ENCODE measurements around the gene VTI1B.
A peak's percentile ranks its signal among the peaks of the same experiment; 100 is the strongest.

Gene VTI1B

DNA sequence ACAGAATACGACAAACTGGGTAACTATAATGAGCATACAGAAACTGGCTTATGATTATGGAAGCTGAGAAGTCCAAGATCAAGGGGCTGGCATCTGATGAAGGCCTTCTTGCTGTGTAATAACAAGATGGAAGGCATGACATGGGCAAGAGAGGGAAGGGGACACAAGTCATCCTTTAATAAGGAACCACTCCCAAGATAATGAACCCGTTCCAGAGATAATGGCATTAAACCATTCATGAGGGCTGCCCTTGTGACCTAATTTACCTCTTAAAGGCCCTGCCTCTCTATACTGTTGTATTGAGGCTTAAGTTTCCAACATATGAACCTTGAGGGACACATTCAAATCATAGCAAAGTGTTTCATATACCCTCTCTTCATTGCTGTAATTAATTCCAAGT, 4.6 kb upstream of the VTI1B start:
- DNase-seq (ENCODE audit: low read depth, low spot score), result no peak

DNA sequence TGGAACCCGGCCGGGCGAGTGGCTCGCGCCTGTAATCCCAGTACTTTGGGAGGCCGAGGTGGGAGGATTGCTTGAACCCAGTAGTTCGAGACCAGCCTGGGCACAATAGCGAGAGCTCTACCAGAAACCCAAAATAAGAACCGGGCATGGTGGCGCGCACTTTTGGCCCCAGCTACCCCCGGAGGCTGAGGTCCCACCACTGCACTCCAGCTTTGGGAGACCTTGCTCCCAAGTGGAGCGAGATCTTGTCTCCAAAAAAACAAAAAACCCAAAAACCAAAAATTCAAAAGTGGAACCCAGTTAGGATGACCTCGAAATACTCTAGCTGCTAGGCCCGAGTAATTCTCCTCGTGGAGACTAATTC, 769 bp upstream of the VTI1B start:
- no peak for DNase-seq (ENCODE audit: low read depth, low spot score)

DNA sequence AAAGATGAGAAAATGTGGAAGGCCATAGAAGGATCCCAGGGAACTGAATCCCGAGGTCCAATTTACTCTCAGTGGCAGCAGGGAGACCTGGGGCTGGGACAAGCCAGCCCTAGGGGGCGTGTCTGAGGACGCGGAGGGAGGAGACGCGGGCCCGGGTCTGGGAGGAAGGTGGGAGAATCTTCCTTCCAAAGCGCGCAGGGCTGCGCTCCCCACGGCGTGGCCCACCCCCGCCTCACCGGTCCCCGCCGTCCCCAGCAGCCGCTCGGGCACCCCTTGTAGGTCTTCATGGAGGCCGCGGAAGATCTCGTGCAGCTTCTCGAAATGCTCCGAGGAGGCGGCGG, 323 bp downstream of the VTI1B start:
- peak; percentile 18 for DNase-seq (ENCODE audit: low read depth, low spot score)

DNA sequence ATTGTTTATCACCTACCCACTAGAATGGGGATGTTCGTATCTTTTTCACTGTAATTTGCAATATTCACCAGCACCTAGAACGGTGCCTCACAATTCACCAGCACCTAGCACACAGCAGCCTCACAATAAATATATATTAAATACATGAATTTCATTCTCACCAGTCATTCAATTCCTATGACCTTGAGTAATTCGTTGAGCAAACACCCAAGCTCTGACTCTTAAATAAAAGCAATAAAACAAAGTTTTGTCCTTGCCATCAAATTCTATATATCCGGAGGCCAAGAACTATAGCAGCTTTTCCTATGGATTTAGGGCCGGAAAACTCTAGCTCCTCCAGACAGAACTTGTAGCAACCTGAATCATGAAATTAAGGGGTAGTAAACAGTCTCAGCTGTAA, 981 bp downstream of the VTI1B start:
- DNase-seq (ENCODE audit: low read depth, low spot score), result no peak

DNA sequence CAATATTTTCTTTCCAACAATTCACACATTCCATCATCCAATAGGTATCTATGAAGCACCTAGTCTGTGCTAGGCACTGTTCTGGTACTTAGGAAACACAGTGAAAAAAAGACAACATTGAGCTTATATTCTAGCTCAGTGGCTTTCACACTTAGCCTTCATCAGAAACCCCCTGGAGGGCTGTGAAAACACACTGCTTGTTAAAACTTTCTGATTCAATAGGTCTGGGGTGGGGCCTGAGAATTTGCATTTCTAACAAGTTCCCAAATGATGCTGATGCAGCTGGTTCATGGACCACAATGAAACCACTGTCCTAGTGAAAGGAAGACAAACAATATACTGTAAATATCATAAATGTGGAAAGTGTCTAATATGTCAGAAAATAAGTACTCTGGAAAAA, 5.9 kb downstream of the VTI1B start:
- DNase-seq (ENCODE audit: low read depth, low spot score), result no peak

DNA sequence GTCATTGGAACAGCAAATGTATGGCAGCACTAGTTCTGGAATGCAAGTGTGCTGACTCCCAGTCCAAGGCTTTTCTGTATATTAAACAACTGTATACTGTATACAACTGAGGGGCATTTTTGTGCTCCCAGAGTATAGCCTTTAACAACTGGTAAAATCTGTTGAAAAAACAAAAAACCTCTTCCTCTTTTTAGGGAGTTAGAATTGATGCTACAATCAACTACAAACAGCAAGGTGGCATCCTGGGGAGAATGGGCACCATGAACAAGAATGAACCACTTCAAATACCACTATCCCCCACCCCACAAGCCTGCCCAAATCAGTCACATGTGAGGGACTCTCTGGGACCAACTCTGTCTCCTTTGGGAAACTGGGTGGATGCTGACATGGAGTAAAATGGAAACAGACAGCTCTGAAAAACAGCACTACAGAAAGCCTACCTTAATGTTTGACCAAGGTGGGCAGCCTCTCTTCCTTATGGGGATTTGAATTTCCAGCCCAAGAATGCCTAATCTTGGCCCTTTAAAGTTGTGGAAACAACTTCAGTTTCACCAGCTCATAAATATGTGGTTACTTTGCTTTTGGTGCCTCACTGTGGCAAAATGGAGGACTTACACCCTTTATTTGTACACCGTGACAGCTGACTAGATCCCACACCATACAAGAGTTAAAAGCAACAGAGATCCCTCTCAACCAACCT, 7.5 kb downstream of the VTI1B start:
- DNase-seq (ENCODE audit: low read depth, low spot score), result no peak

DNA sequence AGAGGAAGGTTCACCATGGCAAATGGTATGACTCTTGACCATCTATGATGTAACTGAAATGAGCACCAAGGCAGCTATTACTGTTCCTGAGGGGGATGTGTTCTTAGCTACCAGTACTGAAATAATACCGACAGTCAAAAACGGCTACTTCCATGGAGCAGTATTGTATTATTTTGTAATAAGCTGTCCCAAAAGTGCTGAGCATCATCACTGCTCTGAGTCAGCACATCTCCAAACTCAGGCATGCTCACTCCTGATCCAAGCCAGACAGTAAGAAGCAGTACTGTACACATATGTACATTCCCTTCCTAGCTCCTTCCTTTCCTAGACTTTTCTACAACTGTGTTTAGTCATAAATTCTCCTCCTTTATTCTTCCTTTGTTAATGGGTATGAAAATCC, 8.6 kb downstream of the VTI1B start:
- DNase-seq (ENCODE audit: low read depth, low spot score), result no peak

GRCh38 chr14:67663633-67664032, 10.8 kb downstream of the VTI1B start:
- DNase-seq (ENCODE audit: low read depth, low spot score), result no peak

DNA sequence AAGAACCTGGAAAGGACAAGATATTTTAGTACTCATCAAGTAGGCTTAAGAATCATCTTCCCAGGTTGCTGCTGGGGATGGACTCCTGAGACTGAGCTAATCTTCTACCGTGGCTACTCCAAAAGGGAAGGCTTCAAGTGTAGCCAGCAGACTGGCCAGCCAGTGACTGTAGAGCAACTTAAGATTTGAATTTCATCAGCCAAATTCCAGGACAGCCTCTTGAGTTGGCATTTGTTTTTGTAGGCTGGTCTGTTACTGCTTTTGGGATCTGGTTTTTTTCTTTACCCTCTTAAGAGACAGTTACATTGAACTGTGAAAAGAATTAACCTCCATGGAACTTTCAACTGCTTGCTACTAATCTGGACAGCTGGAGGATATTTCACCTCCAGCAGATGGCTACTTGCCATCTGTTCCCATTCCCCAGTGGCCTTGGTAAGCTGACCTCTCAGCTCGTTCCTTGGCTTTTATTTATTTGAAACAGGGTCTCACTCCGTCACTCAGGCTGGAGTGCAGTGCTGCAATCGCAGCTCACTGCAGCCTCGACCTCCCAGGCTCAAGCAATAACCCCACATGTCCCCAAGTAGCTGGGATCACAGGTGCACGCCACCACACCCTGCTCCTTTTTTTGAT, 20.7 kb downstream of the VTI1B start:
- no peak for DNase-seq (ENCODE audit: low read depth, low spot score)

GRCh38 chr14:67652189-67652588, 22.2 kb downstream of the VTI1B start:
- no peak for DNase-seq (ENCODE audit: low read depth, low spot score)

- DNase-seq (ENCODE audit: low read depth, low spot score), result no peak
These were observed 23.7 kb downstream of the VTI1B start for GRCh38 chr14:67650694-67651093.

- no peak for DNase-seq (ENCODE audit: low read depth, low spot score)
These were observed 24.3 kb downstream of the VTI1B start for GRCh38 chr14:67650151-67650550.

GRCh38 chr14:67646131-67646530, 28.3 kb downstream of the VTI1B start:
- no peak for DNase-seq (ENCODE audit: low read depth, low spot score)

DNA sequence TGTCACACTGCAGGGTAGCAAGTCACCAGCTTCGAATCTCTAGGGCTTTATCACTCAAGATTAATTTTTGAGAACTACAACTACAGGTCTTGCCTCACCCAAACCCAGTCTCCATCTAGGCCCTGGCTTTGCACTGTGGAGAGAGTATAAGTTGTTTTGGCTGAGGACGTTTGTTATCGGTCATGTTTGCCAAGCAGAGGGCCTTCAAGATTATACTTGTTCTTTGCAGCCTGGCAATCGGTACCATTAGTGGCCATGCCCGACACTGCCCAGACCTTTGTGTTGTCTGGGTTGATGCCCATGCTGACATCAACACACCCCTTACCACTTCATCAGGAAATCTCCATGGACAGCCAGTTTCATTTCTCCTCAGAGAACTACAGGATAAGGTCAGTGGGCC, 29.0 kb downstream of the VTI1B start:
- DNase-seq (ENCODE audit: low read depth, low spot score), result no peak

GRCh38 chr14:67644428-67644827, 30.0 kb downstream of the VTI1B start:
- no peak for DNase-seq (ENCODE audit: low read depth, low spot score)

- DNase-seq (ENCODE audit: low read depth, low spot score), result no peak
These were observed 30.7 kb downstream of the VTI1B start for GRCh38 chr14:67643713-67644112.

DNA sequence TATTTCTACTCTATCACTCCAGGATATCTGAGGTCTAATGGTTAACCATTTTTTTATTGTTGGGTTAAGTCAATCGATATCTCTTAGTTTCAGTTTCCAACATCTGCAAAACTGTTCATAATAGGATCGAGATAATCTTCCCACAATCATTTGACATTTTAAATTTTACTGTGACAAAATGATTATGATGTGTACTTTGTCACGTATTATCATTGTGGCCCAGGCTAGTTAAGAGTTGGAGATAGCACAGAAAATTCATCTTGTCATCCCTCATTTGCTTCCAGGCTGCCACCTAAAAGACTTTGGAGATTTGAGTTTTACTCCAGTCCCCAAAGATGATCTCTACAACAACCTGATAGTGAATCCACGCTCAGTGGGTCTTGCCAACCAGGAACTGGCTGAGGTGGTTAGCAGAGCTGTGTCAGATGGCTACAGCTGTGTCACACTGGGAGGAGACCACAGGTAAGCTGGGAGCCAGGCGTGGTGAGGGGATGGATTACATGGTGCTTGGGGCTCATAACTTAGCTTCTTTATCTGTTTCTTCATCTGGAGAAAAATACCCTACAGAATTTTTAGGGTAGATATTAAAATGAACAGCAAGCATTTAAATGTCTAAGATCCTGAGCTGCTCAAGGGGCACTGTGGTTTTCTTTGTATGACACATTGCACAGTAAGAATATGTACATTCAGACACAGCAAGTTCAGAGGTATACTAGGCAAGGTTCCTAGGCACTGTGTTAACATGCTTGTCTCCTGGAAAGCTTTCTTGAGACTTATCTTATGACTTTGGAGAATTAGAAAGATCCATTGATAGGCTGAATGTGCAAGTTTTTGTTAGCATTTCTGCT, 32.3 kb downstream of the VTI1B start:
- no peak for DNase-seq (ENCODE audit: low read depth, low spot score)

GRCh38 chr14:67641480-67641879, 33.0 kb downstream of the VTI1B start:
- DNase-seq (ENCODE audit: low read depth, low spot score), result no peak

GRCh38 chr14:67638642-67639041, 35.8 kb downstream of the VTI1B start:
- DNase-seq (ENCODE audit: low read depth, low spot score), result no peak

GRCh38 chr14:67636361-67636919, 38.0 kb downstream of the VTI1B start:
- DNase-seq (ENCODE audit: low read depth, low spot score), result no peak

DNA sequence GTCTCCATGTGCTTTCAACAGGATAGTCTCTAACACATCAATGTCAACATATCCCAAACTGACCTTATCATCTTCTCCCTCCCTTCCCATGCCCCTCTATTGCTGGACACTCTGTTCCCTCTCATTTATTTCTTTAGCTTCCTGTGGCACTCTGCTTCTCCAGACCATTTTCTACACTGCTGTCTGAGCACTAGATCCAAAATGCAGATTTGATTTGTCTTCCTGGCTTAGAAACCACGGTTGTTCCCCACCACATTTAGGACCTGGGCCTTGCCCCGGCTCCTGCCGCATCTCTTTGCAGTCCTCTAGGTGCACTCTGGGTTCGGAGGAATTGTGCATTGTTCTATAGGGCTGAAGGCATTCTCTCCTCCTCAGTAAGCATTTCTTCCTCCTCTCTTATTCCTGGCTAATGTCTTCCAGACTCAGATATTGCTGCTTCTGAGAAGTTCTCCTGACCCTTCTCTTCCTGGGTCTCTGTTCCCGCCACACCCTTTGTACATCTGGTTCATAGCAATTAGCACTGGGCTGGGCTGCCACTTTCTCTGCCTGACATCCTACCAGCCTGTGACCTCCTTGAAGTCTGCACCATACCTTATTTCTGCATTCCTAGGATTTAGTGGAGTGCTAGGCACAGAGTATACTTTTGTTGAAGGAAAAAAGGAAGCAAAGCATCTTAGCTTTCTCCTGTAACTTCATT, 40.8 kb downstream of the VTI1B start:
- no peak for DNase-seq (ENCODE audit: low read depth, low spot score)

DNA sequence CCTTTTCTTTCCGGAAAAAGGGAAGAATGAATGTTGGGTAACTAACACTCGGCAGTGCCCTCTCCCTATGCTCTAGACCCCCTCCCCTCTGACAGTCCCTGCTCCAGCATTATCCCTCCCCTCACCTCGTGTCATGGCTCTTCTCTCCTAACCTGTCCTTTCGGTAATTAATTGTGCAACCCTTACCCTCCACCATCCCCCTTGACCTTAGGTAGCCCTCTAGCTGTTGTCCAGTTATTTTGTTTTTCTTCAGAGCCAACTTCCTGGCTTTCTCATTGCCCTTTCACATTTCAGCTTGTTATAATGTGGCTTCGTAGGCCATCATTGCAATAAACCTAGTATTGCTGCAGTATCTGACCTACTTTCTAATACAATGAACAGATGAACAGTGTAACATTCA, 43.5 kb downstream of the VTI1B start:
- no peak for DNase-seq (ENCODE audit: low read depth, low spot score)

Data from activated CD4-positive, CD25-positive, alpha-beta regulatory T cell treated with anti-CD3 and anti-CD28 coated beads, Interleukin-2, amount 50 U/mL, for 16 hours (primary cell).